HepG2 (cell line): ENCODE data around the gene CD163. TPM values are rescaled to one million over a fixed set of nuclear protein-coding genes. Genes with fewer than 3 reads are reported as not detected.

Source experiments
- ATAC-seq: fragments of 200-7000 bp; cut with Tn5 transposase; 3 replicates; pipeline ENCODE4 v1.9.1; 2020; ENCODE audit warnings: mild to moderate bottlenecking, moderate library complexity
- BruUV-seq: library from RNA; stranded (reverse); fragments of 400-500 nt; replicated peaks from 2 replicates; lab custom pipeline; 2021; lab: Mats Ljungman, UMichigan
- CTCF ChIA-PET: fragments of 300-600 bp; formaldehyde crosslinking; extraction: SDS; loops from one replicate; lab custom pipeline; 2021; ENCODE audit warnings: low total read pairs, inconsistent platforms, low intra/inter-chr PET ratio; lab: Yijun Ruan, JAX
- POLR2A ChIA-PET: fragments of 350-600 bp; sonication (Branson Sonifier 250); formaldehyde crosslinking; loops from one replicate; lab custom pipeline; 2020; ENCODE audit warnings: antibody characterized with exemption, inconsistent platforms; lab: Yijun Ruan, JAX
- DNase-seq: peaks from one replicate; pipeline ENCODE4 v3.0.0-alpha.2; 2015; ENCODE audit warnings: low spot score
- FAIRE-seq: peaks from 3 replicates; lab custom pipeline; 2011; peaks lifted over from hg19 to GRCh38; lab: Jason Lieb, UNC
- H2AFZ ChIP-seq: one replicate; pipeline ENCODE4 v1.6.1; 2011; ENCODE audit warnings: low read length, inconsistent platforms
- H3K27ac ChIP-seq: fragments of 300-600 bp; 3 replicates; pipeline ENCODE4 v1.8.0; 2011; ENCODE audit warnings: mixed run types, mild to moderate bottlenecking, mixed read lengths, low read length, inconsistent platforms; ENCODE audit not compliant: insufficient read depth; ENCODE audit errors: extremely low read length
- H3K27me3 ChIP-seq, 2 experiments: fragments of 200-600 bp in 1 of 2; 2 replicates in 1 of 2; 3 replicates in 1 of 2; pipeline versions ENCODE4 v1.6.0 to v1.8.0; 2011; ENCODE audit warnings: low read length in 2 of 2, mild to moderate bottlenecking in 2 of 2, moderate library complexity in 2 of 2, inconsistent platforms in 1 of 2; ENCODE audit not compliant: insufficient read depth in 2 of 2, control insufficient read depth in 1 of 2
- H3K36me3 ChIP-seq, 2 experiments: fragments of 200-600 bp in 1 of 2; replicated peaks in 1 of 2; 2 replicates in 1 of 2; 3 replicates in 1 of 2; pipeline versions ENCODE4 v1.5.1 to v1.8.0; 2011; ENCODE audit warnings: low read length in 2 of 2, inconsistent platforms in 1 of 2; ENCODE audit not compliant: insufficient read depth in 2 of 2, control insufficient read depth in 1 of 2
- H3K4me1 ChIP-seq: 2 replicates; pipeline ENCODE4 v1.5.1; 2012; ENCODE audit warnings: low read length, inconsistent platforms; ENCODE audit not compliant: insufficient read depth
- H3K4me2 ChIP-seq: 2 replicates; pipeline ENCODE4 v1.6.0; 2011; ENCODE audit warnings: low read depth, low read length, inconsistent platforms
- H3K4me3 ChIP-seq, 3 experiments: fragments of 200-600 bp in 1 of 3; sonication (generic), shearing (Covaris generic) in 1 of 3; replicated peaks in 1 of 3; 2 replicates each; pipeline ENCODE4 v1.5.1; 2011 to 2016; ENCODE audit warnings: low read length in 3 of 3, inconsistent platforms in 2 of 3, low read depth in 2 of 3, mild to moderate bottlenecking in 2 of 3, control low read depth in 1 of 3, mixed read lengths in 1 of 3; ENCODE audit not compliant: insufficient read depth in 1 of 3
- H3K79me2 ChIP-seq: one replicate; pipeline ENCODE4 v1.6.1; 2011; ENCODE audit warnings: low read length, inconsistent platforms; ENCODE audit not compliant: insufficient read depth
- H3K9ac ChIP-seq: 2 replicates; pipeline ENCODE4 v1.6.0; 2011; ENCODE audit warnings: mild to moderate bottlenecking, low read depth, low read length, inconsistent platforms; ENCODE audit not compliant: insufficient read depth
- H3K9me3 ChIP-seq: 2 replicates; pipeline ENCODE4 v1.5.1; 2012; ENCODE audit warnings: mild to moderate bottlenecking, low read length
- H4K20me1 ChIP-seq: 2 replicates; pipeline ENCODE4 v1.6.0; 2011; ENCODE audit warnings: inconsistent platforms, mild to moderate bottlenecking, low read length, moderate library complexity; ENCODE audit not compliant: insufficient read depth
- AGO2 ChIP-seq: fragments of 200-400 bp; formaldehyde crosslinking; optimal IDR thresholded peaks from 2 replicates; pipeline ENCODE3; 2017; ENCODE audit warnings: mild to moderate bottlenecking, low read depth, low read length, moderate library complexity
- ATF1 ChIP-seq: IDR thresholded peaks from 2 replicates; pipeline ENCODE4 v1.6.1; 2016; ENCODE audit warnings: mild to moderate bottlenecking, control low read depth
- PAWR ChIP-seq: sonication (generic); formaldehyde crosslinking; IDR thresholded peaks from 2 replicates; pipeline ENCODE4 v1.4.0; 2020; ENCODE audit warnings: missing genetic modification reagents, mild to moderate bottlenecking, borderline replicate concordance
- RORA ChIP-seq: sonication (generic); formaldehyde crosslinking; IDR thresholded peaks from 2 replicates; pipeline ENCODE4 v1.5.0; 2020; ENCODE audit warnings: mild to moderate bottlenecking, missing genetic modification reagents, moderate library complexity
- SOX6 ChIP-seq, 2 experiments: fragments of 450-650 bp in 1 of 2; sonication (generic) in 1 of 2; formaldehyde crosslinking in 1 of 2; IDR thresholded peaks; 2 replicates each; pipeline versions ENCODE4 v1.4.0 to v1.6.1; 2017 to 2020; ENCODE audit warnings: antibody characterized with exemption in 1 of 2, mild to moderate bottlenecking in 1 of 2, missing genetic modification reagents in 1 of 2
- U2AF2 ChIP-seq: fragments of 200-400 bp; formaldehyde crosslinking; IDR thresholded peaks from 2 replicates; pipeline ENCODE4 v1.6.1; 2017; ENCODE audit warnings: low read depth, mild to moderate bottlenecking, low read length
- ZMAT3 ChIP-seq: sonication (generic); formaldehyde crosslinking; conservative IDR thresholded peaks from 2 replicates; pipeline ENCODE4 v1.7.0; 2021; ENCODE audit warnings: missing genetic modification reagents
- ZNF34 ChIP-seq: sonication (generic); formaldehyde crosslinking; IDR thresholded peaks from 2 replicates; pipeline ENCODE4 v1.4.0; 2020; ENCODE audit warnings: mild to moderate bottlenecking, missing genetic modification reagents, borderline replicate concordance
- ZNF652 ChIP-seq: IDR thresholded peaks from 2 replicates; pipeline ENCODE4 v1.6.1; 2016; ENCODE audit warnings: low read depth, borderline replicate concordance
- ZNF713 ChIP-seq: sonication (generic); formaldehyde crosslinking; IDR thresholded peaks from 2 replicates; pipeline ENCODE4 v1.4.0; 2020; ENCODE audit warnings: mild to moderate bottlenecking, missing genetic modification reagents
- WGBS: methylation state at CpG from one replicate; pipeline ENCODE4 v1.1.6; 2017; ENCODE audit warnings: low lambda C conversion rate; 5-methylcytosine and 5-hydroxymethylcytosine counted together
- in situ Hi-C: cut with HindIII; loops from 2 replicates; pipeline ENCODE4 v1.10.0; 2017; ENCODE audit warnings: low pct_unique_long_range_greater_than_20kb; ENCODE audit not compliant: extremely low pct_ligation_motif_present
- intact Hi-C: fragments of 100-400 bp; cut with micrococcal nuclease; formaldehyde crosslinking; loops from one replicate; pipeline ENCODE4 v1.10.0; 2022; ENCODE audit not compliant: unreplicated experiment
- polyA plus RNA-seq, 8 experiments: library from polyadenylated mRNA; depleted of rRNA in 3 of 8; stranded (reverse) in 7 of 8; unstranded in 1 of 8; fragments of >200 nt; fragmentation: Illumina TruSeq in 4 of 8; extraction: Trizol in 4 of 8; gene quantifications; 2 replicates each; pipeline versions ENCODE4 v1.2.1 to v1.2.3, GENCODE V29; 2011 to 2016; ENCODE audit warnings: low read depth in 4 of 8, missing spikeins in 1 of 8, mixed read lengths in 1 of 8; ENCODE audit not compliant: insufficient read depth in 1 of 8
- total RNA-seq, 5 experiments: library from RNA; depleted of rRNA; stranded (reverse); fragments of >200 nt; fragmentation: Illumina TruSeq; extraction: Trizol; gene quantifications; 2 replicates each; pipeline ENCODE4 v1.2.3, GENCODE V29; 2016; ENCODE audit warnings: low read depth in 1 of 5
- TF ChIP-seq, protein P1 (sequence below): sonication (generic); formaldehyde crosslinking; IDR thresholded peaks from 2 replicates; pipeline ENCODE4 v1.4.0; 2020; ENCODE audit warnings: missing genetic modification reagents
- TF ChIP-seq, protein P2 (sequence below): sonication (generic); formaldehyde crosslinking; conservative IDR thresholded peaks from 2 replicates; pipeline ENCODE4 v1.8.1; 2023; ENCODE audit warnings: missing genetic modification reagents
- TF ChIP-seq, protein P3 (sequence below): sonication (generic); formaldehyde crosslinking; IDR thresholded peaks from 2 replicates; pipeline ENCODE4 v1.4.0; 2020; ENCODE audit warnings: missing genetic modification reagents, mild to moderate bottlenecking, borderline replicate concordance

Gene CD163
- total and polyA plus RNA-seq, 2 of the 13 experiments (the other 11 are each of a cell fraction or from before 2014, with no cell fraction given), result not detected

DNA sequence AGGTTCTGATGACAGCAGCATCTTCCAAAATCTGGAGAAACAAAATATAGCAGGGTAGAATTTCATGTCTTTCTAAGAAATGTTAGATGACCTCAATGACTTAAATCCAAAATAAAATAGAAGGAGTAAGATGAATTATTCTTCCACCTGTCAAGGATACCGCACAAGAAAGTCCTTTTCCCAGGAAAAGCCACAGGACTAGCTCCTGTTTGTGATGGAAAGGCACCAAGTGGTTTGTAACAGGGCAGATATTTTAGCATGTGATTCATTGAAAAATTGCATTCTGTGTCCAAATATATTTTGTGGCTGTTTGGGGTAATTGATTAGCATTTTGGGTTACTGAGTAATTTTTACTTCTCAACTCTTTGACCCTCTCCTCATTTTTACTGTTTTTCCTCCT is 62.4 kb downstream of the CD163 start:
- in situ Hi-C loops, result no loop called here
- no peak for FAIRE-seq

More for the DNA sequence above, 62.4 kb downstream of the CD163 start:
- Histone ChIP-seq H2AFZ (no peak overlapping the region), H4K20me1 (no peaks in the 10 kb centered on the region), H3K79me2 (no peaks in the 10 kb centered on the region), H3K9me3 (no peaks in the 10 kb centered on the region), H3K27ac (no peak overlapping the region), H3K9ac (no peak overlapping the region), H3K4me2 (no peak overlapping the region), H3K27me3 (no peaks in the 10 kb centered on the region; a peak in 1 of 5 replicates), H3K36me3 (no peaks in the 10 kb centered on the region), H3K4me3 (no peak overlapping the region), H3K4me1 (no peaks in the 10 kb centered on the region)
- CTCF ChIA-PET, result no interaction called here
- intact Hi-C loops, result no loop called here
- no TSS peak for BruUV-seq
- TF ChIP-seq RORA (CRISPR knock-in tag), result no peak
- TF ChIP-seq, protein P1, sequence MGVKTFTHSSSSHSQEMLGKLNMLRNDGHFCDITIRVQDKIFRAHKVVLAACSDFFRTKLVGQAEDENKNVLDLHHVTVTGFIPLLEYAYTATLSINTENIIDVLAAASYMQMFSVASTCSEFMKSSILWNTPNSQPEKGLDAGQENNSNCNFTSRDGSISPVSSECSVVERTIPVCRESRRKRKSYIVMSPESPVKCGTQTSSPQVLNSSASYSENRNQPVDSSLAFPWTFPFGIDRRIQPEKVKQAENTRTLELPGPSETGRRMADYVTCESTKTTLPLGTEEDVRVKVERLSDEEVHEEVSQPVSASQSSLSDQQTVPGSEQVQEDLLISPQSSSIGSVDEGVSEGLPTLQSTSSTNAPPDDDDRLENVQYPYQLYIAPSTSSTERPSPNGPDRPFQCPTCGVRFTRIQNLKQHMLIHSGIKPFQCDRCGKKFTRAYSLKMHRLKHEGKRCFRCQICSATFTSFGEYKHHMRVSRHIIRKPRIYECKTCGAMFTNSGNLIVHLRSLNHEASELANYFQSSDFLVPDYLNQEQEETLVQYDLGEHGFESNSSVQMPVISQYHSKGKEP (CRISPR knock-in tag), result no peak
- no peak for TF ChIP-seq ZMAT3
- TF ChIP-seq AGO2, result no peak
- no peak for TF ChIP-seq PAWR (CRISPR knock-in tag)
- no peak for TF ChIP-seq ZNF652 (CRISPR knock-in tag)
- TF ChIP-seq U2AF2, result no peak
- no peak for TF ChIP-seq SOX6 (IDR thresholded peaks at IDR 0.05)
- no peak for TF ChIP-seq SOX6 (CRISPR knock-in tag; IDR thresholded peaks at IDR 0.05)
- no peak for TF ChIP-seq ZNF713
- TF ChIP-seq, protein P2, sequence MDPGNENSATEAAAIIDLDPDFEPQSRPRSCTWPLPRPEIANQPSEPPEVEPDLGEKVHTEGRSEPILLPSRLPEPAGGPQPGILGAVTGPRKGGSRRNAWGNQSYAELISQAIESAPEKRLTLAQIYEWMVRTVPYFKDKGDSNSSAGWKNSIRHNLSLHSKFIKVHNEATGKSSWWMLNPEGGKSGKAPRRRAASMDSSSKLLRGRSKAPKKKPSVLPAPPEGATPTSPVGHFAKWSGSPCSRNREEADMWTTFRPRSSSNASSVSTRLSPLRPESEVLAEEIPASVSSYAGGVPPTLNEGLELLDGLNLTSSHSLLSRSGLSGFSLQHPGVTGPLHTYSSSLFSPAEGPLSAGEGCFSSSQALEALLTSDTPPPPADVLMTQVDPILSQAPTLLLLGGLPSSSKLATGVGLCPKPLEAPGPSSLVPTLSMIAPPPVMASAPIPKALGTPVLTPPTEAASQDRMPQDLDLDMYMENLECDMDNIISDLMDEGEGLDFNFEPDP (CRISPR knock-in tag), result no peak
- TF ChIP-seq ATF1 (CRISPR knock-in tag), result no peak
- TF ChIP-seq ZNF34 (CRISPR knock-in tag), result no peak
- TF ChIP-seq, protein P3, sequence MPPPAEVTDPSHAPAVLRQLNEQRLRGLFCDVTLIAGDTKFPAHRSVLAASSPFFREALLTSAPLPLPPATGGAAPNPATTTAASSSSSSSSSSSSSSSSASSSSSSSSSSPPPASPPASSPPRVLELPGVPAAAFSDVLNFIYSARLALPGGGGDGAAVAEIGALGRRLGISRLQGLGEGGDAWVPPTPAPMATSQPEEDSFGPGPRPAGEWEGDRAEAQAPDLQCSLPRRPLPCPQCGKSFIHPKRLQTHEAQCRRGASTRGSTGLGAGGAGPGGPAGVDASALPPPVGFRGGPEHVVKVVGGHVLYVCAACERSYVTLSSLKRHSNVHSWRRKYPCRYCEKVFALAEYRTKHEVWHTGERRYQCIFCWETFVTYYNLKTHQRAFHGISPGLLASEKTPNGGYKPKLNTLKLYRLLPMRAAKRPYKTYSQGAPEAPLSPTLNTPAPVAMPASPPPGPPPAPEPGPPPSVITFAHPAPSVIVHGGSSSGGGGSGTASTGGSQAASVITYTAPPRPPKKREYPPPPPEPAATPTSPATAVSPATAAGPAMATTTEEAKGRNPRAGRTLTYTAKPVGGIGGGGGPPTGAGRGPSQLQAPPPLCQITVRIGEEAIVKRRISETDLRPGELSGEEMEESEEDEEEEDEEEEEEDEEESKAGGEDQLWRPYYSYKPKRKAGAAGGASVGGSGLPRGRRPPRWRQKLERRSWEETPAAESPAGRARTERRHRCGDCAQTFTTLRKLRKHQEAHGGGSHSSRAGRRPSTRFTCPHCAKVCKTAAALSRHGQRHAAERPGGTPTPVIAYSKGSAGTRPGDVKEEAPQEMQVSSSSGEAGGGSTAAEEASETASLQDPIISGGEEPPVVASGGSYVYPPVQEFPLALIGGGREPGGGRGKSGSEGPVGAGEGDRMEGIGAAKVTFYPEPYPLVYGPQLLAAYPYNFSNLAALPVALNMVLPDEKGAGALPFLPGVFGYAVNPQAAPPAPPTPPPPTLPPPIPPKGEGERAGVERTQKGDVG (CRISPR knock-in tag), result no peak
- ATAC-seq (no peak), DNase-seq (no peak)
- WGBS, result 50% methylated on average over 1 of the region's 1 CpG
- POLR2A ChIA-PET, result no interaction called here
